Glutamatergic neuron (in vitro differentiated cells): ENCODE measurements around the gene RGS9. TPM values are rescaled to one million over a fixed set of nuclear protein-coding genes. Genes with fewer than 3 reads are reported as not detected.

Source experiments
- DNase-seq: peaks from one replicate; pipeline ENCODE4 v3.0.0; 2022
- H3K27ac Mint-ChIP-seq: one replicate; pipeline ENCODE4 v1.8.0; 2020; ENCODE audit warnings: mild to moderate bottlenecking, mixed read lengths, inconsistent platforms; ENCODE audit not compliant: unreplicated experiment
- H3K27me3 Mint-ChIP-seq: one replicate; pipeline ENCODE4 v1.8.0; 2020; ENCODE audit warnings: mild to moderate bottlenecking, moderate library complexity, mixed read lengths, inconsistent platforms; ENCODE audit not compliant: unreplicated experiment
- H3K36me3 Mint-ChIP-seq: one replicate; pipeline ENCODE4 v1.8.0; 2020; ENCODE audit warnings: mild to moderate bottlenecking, mixed read lengths, inconsistent platforms; ENCODE audit not compliant: unreplicated experiment
- H3K4me1 Mint-ChIP-seq: one replicate; pipeline ENCODE4 v1.8.0; 2020; ENCODE audit warnings: mild to moderate bottlenecking, low read depth, mixed read lengths, inconsistent platforms; ENCODE audit not compliant: unreplicated experiment
- H3K4me3 Mint-ChIP-seq: one replicate; pipeline ENCODE4 v1.8.0; 2020; ENCODE audit warnings: mild to moderate bottlenecking, mixed read lengths, inconsistent platforms; ENCODE audit not compliant: unreplicated experiment
- H3K9me3 Mint-ChIP-seq: one replicate; pipeline ENCODE4 v1.8.0; 2020; ENCODE audit warnings: mild to moderate bottlenecking, moderate library complexity, mixed read lengths, inconsistent platforms; ENCODE audit not compliant: unreplicated experiment
- total RNA-seq: library from RNA; stranded (reverse); fragmentation: NEBNext Ultra II Directional; extraction: Animal tissue kit (Norgen Biotek cat#: 25700); gene quantifications from one replicate; pipeline ENCODE4 v1.2.1, GENCODE V29; 2021; ENCODE audit not compliant: unreplicated experiment
- TF ChIP-seq, protein P1 (sequence below): fragments of 200-600 bp; sonication (generic); IDR thresholded peaks from one replicate; pipeline ENCODE4 v1.5.0; 2021; ENCODE audit not compliant: partially characterized antibody, unreplicated experiment

The RGS9 gene
- total RNA-seq, 1 donor from 2014 or later, result 2.4 TPM

DNA sequence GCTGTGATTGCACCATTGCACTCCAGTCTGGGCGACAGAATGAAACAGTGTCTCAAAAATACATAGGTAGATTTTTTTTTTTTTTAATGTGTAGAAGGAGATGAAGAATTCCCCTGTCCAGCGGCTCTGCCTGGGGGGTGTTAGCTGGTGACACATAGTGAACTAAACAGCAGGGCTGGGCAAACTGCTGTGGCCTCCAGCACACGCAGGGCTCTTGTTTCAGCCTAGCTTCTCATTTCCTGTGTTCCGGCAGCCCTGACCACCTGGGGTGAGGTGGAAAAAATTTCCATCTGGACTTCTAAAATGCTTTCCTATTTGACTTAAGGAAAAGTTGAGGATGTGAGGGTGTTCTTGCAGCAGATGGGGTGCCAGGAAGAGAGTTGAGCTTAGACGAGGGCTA is 33.3 kb upstream of the RGS9 start:
- TF ChIP-seq, protein P1, sequence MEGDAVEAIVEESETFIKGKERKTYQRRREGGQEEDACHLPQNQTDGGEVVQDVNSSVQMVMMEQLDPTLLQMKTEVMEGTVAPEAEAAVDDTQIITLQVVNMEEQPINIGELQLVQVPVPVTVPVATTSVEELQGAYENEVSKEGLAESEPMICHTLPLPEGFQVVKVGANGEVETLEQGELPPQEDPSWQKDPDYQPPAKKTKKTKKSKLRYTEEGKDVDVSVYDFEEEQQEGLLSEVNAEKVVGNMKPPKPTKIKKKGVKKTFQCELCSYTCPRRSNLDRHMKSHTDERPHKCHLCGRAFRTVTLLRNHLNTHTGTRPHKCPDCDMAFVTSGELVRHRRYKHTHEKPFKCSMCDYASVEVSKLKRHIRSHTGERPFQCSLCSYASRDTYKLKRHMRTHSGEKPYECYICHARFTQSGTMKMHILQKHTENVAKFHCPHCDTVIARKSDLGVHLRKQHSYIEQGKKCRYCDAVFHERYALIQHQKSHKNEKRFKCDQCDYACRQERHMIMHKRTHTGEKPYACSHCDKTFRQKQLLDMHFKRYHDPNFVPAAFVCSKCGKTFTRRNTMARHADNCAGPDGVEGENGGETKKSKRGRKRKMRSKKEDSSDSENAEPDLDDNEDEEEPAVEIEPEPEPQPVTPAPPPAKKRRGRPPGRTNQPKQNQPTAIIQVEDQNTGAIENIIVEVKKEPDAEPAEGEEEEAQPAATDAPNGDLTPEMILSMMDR, result no peak
- Mint-ChIP-seq H3K27ac (no peak overlapping the region), H3K36me3 (no peaks in the 10 kb centered on the region), H3K27me3 (peaks cover 2% of the 10 kb centered on the region), H3K4me3 (no peak overlapping the region), H3K9me3 (peaks cover 4% of the 10 kb centered on the region), H3K4me1 (peaks cover 12% of the 10 kb centered on the region)
- no peak for DNase-seq

DNA sequence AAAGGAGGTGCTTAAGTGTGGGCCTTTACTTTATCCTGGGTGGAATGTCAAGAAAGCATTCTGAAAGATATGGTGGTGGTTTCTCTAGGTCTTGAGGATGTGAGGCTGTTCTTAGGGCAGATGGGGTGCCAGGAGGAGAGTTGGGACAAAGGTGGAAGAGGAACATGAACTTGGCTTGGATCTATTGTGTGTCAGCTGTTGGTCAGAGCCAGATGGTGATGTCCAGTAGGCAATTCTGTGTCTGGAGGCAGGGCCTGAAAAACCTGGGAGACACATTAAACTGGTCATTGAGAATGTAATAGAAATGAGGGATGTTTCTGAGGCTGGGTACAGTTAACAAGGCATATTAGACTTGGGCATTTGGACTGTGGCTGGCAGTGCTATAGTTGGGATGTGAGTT is 32.6 kb upstream of the RGS9 start:
- H3K27me3 Mint-ChIP-seq, result peaks cover 2% of the 10 kb centered on the region
- DNase-seq, result no peak
- H3K27ac Mint-ChIP-seq, result no peak overlapping the region
- peaks cover 5% of the 10 kb centered on the region for H3K9me3 Mint-ChIP-seq
- no peak overlapping the region for H3K4me3 Mint-ChIP-seq
- TF ChIP-seq, protein P1, result no peak
- H3K4me1 Mint-ChIP-seq, result peaks cover 12% of the 10 kb centered on the region
- H3K36me3 Mint-ChIP-seq, result no peaks in the 10 kb centered on the region

DNA sequence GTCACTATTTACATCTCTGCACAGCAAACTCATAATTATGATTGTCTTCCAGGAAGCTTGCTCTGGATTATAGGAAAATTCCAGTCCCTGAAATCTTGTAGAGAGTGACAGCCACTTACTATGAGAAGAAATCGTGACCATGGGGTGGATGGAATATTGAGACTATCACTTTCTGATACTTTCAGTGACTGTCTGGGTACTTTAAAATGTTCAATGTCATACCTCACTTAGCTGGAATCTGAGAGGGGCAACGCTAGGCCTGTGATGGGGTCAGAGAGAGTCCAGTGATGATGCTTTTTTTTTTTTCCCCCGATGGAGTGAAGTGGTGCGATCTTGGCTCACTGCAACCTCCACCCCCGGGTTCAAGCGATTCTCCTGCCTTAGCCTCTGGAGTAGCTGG is 32.2 kb upstream of the RGS9 start:
- no peak for DNase-seq
- H3K36me3 Mint-ChIP-seq, result no peaks in the 10 kb centered on the region
- TF ChIP-seq, protein P1, result no peak
- H3K4me1 Mint-ChIP-seq, result peaks cover 10% of the 10 kb centered on the region
- H3K27ac Mint-ChIP-seq, result no peak overlapping the region
- no peak overlapping the region for H3K4me3 Mint-ChIP-seq
- H3K27me3 Mint-ChIP-seq, result peaks cover 2% of the 10 kb centered on the region
- peaks cover 5% of the 10 kb centered on the region for H3K9me3 Mint-ChIP-seq

DNA sequence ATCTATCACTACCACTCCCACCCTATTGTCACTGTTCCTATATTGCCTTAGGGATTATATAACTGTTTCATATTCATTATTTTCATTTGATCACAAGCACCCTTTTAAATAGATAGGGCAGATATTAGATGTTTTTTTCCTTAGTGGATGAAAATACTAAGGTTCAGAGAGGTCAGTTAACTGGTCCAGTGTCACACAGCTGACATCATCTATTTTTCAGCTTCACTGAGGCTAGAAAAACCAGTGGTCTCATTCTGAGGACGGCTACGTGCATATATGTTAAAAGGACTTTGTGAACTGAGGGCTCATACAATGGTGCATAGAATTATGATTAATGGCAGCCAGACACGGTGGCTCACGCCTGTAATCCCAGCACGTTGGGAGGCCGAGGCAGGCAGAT is 29.0 kb upstream of the RGS9 start:
- Mint-ChIP-seq H3K27me3 (peaks cover 2% of the 10 kb centered on the region), H3K4me1 (peaks cover 9% of the 10 kb centered on the region), H3K36me3 (no peaks in the 10 kb centered on the region), H3K4me3 (no peak overlapping the region), H3K27ac (no peak overlapping the region), H3K9me3 (peaks cover 5% of the 10 kb centered on the region)
- DNase-seq, result no peak
- TF ChIP-seq, protein P1, result no peak

DNA sequence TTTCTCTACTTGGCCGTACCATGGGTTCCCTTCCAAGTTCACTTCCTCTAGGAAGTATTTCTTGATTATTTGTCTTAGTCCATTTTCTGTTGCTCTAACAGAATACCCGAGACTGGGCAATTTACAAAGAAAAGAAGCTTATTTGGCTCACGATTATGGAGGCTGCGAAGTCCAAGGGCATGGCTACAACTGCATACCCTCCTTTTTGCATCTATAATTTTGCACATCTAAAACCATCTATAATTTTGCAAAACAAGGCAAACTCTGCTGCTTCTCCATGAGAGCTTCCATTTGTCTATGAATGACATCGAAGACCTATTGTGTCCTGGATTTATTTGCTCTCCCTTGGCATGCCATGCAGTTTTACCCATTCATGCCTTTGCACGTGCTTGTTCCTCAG is 27.6 kb upstream of the RGS9 start:
- Mint-ChIP-seq H3K36me3 (no peaks in the 10 kb centered on the region), H3K27me3 (peaks cover 2% of the 10 kb centered on the region), H3K4me3 (no peak overlapping the region), H3K4me1 (peaks cover 7% of the 10 kb centered on the region), H3K27ac (no peak overlapping the region), H3K9me3 (peaks cover 3% of the 10 kb centered on the region)
- TF ChIP-seq, protein P1, result no peak
- DNase-seq, result no peak
